Measurements from ENCODE around the gene PAGR1.

Gene PAGR1

GRCh38 chr16:29779474-29779873, 36.5 kb upstream of the PAGR1 start:
- TF ChIP-seq USF1 (IDR thresholded peaks at IDR 0.05) (no peak), EP300 (IDR thresholded peaks at IDR 0.05; ENCODE audit: borderline replicate concordance) (no peak), CREB1 (IDR thresholded peaks at IDR 0.05; ENCODE audit: low read depth) (no peak), ZBTB7A (IDR thresholded peaks at IDR 0.05; ENCODE audit: low read depth) (no peak), TAF1 (IDR thresholded peaks at IDR 0.05; ENCODE audit: low read depth) (no peak), YY1 (IDR thresholded peaks at IDR 0.05; ENCODE audit: low read depth) (no peak), REST (IDR thresholded peaks at IDR 0.05; ENCODE audit: low read depth) (no peak), TEAD4 (IDR thresholded peaks at IDR 0.05) (peak; percentile 94), CEBPB (IDR thresholded peaks at IDR 0.05) (no peak), FOXM1 (IDR thresholded peaks at IDR 0.05; ENCODE audit: borderline replicate concordance, low read depth) (no peak), NFIC (IDR thresholded peaks at IDR 0.05) (peak; percentile 59), RAD21 (IDR thresholded peaks at IDR 0.05; ENCODE audit: low read depth) (no peak), MAX (IDR thresholded peaks at IDR 0.05) (peak; percentile 34; the same call in 1 of the 2 replicates), TCF12 (IDR thresholded peaks at IDR 0.05; ENCODE audit: low read depth) (no peak), EGR1 (IDR thresholded peaks at IDR 0.05) (no peak)

- peak; percentile 73 for TF ChIP-seq CEBPB (IDR thresholded peaks at IDR 0.05)
These were observed 32.6 kb upstream of the PAGR1 start for GRCh38 chr16:29783094-29783953.

GRCh38 chr16:29784157-29784556, 31.8 kb upstream of the PAGR1 start:
- TF ChIP-seq YY1 (IDR thresholded peaks at IDR 0.05; ENCODE audit: low read depth) (no peak), TAF1 (IDR thresholded peaks at IDR 0.05; ENCODE audit: low read depth) (no peak), MAX (IDR thresholded peaks at IDR 0.05) (no peak), FOXM1 (IDR thresholded peaks at IDR 0.05; ENCODE audit: borderline replicate concordance, low read depth) (no peak), EP300 (IDR thresholded peaks at IDR 0.05; ENCODE audit: borderline replicate concordance) (no peak)

GRCh38 chr16:29784901-29785500, 31.0 kb upstream of the PAGR1 start:
- TF ChIP-seq ZBTB7A (IDR thresholded peaks at IDR 0.05; ENCODE audit: low read depth), result no peak
- TF ChIP-seq MAX (IDR thresholded peaks at IDR 0.05), result no peak
- TF ChIP-seq TEAD4 (IDR thresholded peaks at IDR 0.05), result no peak
- no peak for TF ChIP-seq USF1 (IDR thresholded peaks at IDR 0.05)
- no peak for TF ChIP-seq EP300 (IDR thresholded peaks at IDR 0.05; ENCODE audit: borderline replicate concordance)
- no peak for TF ChIP-seq CEBPB (IDR thresholded peaks at IDR 0.05)
- TF ChIP-seq TAF1 (IDR thresholded peaks at IDR 0.05; ENCODE audit: low read depth), result no peak
- TF ChIP-seq CREB1 (IDR thresholded peaks at IDR 0.05; ENCODE audit: low read depth), result no peak
- no peak for TF ChIP-seq REST (IDR thresholded peaks at IDR 0.05; ENCODE audit: low read depth)
- no peak for TF ChIP-seq TCF12 (IDR thresholded peaks at IDR 0.05; ENCODE audit: low read depth)
- TF ChIP-seq FOXM1 (IDR thresholded peaks at IDR 0.05; ENCODE audit: borderline replicate concordance, low read depth), result no peak
- no peak for TF ChIP-seq NFIC (IDR thresholded peaks at IDR 0.05)
- TF ChIP-seq RAD21 (IDR thresholded peaks at IDR 0.05; ENCODE audit: low read depth), result no peak
- TF ChIP-seq EGR1 (IDR thresholded peaks at IDR 0.05), result no peak
- TF ChIP-seq YY1 (IDR thresholded peaks at IDR 0.05; ENCODE audit: low read depth), result no peak

- TF ChIP-seq YY1 (IDR thresholded peaks at IDR 0.05; ENCODE audit: low read depth) (no peak), TCF12 (IDR thresholded peaks at IDR 0.05; ENCODE audit: low read depth) (no peak), TAF1 (IDR thresholded peaks at IDR 0.05; ENCODE audit: low read depth) (no peak), NFIC (IDR thresholded peaks at IDR 0.05) (no peak), USF1 (IDR thresholded peaks at IDR 0.05) (no peak), MAX (IDR thresholded peaks at IDR 0.05) (no peak), ZBTB7A (IDR thresholded peaks at IDR 0.05; ENCODE audit: low read depth) (no peak), FOXM1 (IDR thresholded peaks at IDR 0.05; ENCODE audit: borderline replicate concordance, low read depth) (no peak)
These were observed 26.2 kb upstream of the PAGR1 start for GRCh38 chr16:29789775-29790182.
